ENCODE measurements around the gene RPTOR.

DNA sequence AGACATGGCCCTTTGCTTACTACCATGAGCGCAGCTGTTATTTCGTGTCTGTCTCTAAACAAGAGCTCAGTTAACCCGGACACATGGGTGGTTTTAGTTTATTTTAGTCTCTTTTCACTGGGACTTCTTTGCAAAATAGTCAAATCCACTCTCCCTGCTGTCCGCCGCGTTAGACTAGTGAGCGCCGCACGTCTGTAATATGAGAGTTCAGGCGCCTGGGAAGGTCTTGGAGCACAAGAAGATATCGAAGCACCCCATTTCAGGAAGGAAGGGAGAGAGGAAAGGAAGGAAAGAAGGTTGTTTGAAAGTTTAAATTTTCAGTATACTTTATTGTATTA is 336.0 kb downstream of the RPTOR start:
- TF ChIP-seq POLR2AphosphoS5 (IDR thresholded peaks at IDR 0.05; ENCODE audit: borderline replicate concordance, low read depth, low read length), result no peak
- TF ChIP-seq EZH2 (IDR thresholded peaks at IDR 0.05), result no peak
- TF ChIP-seq FOXP2 (optimal IDR thresholded peaks at IDR 0.05; ENCODE audit: control extremely low read depth, extremely low read length, insufficient read depth), result no peak
